PFSK-1 (cell line): ENCODE measurements around the gene BFSP2.

Source experiments
- POLR2AphosphoS5 ChIP-seq: IDR thresholded peaks from 2 replicates; pipeline ENCODE4 v1.6.1; 2012; ENCODE audit warnings: low read depth, mild to moderate bottlenecking, control low read depth, low read length, moderate library complexity
- SIN3A ChIP-seq: IDR thresholded peaks from 2 replicates; pipeline ENCODE4 v1.6.1; 2012; ENCODE audit warnings: mild to moderate bottlenecking, low read length, moderate library complexity, borderline replicate concordance; ENCODE audit not compliant: insufficient read depth
- TF ChIP-seq, protein P1 (sequence below), 2 experiments: IDR thresholded peaks; 2 replicates each; pipeline versions ENCODE4 v1.6.1 to v1.8.0; 2011 to 2012; ENCODE audit warnings: low read depth in 2 of 2, low read length in 2 of 2, control low read depth in 1 of 2, inconsistent platforms in 1 of 2, mild to moderate bottlenecking in 1 of 2, moderate library complexity in 1 of 2; ENCODE audit not compliant: insufficient read depth in 1 of 2

DNA sequence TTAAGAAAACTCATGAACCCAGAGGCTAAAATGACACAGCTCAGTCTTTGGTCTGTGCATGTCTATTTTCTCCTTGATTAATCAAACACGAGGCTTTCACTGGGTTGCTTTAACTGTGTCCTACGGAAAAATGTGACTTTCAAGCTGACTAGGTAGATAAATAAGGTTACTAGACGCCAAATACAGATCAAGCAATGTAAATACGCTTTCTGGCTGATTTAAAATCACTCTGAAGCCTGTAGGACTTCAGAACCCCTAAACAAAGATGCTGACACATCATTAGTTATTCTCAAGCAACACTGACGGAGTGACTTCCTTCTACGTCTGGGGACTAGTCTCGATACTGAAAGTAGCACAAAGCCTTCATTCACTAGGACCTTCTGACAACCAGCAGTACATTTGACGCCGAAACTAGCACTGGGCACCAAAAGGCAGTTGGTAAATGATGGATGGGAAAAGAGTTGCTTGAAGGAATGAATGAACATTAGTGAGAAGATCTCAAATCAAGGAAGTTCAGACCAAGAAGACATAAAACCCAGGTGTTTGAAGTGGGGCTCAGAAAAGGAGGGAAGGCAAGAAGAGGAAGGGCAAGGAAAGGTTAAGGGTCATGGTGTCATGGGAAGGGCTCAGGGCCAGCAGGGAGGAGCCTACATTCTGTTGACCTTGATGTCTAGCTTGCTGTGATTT, 106.5 kb downstream of the BFSP2 start:
- no peak for TF ChIP-seq POLR2AphosphoS5
- no peak for TF ChIP-seq SIN3A
- TF ChIP-seq, protein P1, sequence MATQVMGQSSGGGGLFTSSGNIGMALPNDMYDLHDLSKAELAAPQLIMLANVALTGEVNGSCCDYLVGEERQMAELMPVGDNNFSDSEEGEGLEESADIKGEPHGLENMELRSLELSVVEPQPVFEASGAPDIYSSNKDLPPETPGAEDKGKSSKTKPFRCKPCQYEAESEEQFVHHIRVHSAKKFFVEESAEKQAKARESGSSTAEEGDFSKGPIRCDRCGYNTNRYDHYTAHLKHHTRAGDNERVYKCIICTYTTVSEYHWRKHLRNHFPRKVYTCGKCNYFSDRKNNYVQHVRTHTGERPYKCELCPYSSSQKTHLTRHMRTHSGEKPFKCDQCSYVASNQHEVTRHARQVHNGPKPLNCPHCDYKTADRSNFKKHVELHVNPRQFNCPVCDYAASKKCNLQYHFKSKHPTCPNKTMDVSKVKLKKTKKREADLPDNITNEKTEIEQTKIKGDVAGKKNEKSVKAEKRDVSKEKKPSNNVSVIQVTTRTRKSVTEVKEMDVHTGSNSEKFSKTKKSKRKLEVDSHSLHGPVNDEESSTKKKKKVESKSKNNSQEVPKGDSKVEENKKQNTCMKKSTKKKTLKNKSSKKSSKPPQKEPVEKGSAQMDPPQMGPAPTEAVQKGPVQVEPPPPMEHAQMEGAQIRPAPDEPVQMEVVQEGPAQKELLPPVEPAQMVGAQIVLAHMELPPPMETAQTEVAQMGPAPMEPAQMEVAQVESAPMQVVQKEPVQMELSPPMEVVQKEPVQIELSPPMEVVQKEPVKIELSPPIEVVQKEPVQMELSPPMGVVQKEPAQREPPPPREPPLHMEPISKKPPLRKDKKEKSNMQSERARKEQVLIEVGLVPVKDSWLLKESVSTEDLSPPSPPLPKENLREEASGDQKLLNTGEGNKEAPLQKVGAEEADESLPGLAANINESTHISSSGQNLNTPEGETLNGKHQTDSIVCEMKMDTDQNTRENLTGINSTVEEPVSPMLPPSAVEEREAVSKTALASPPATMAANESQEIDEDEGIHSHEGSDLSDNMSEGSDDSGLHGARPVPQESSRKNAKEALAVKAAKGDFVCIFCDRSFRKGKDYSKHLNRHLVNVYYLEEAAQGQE (IDR thresholded peaks at IDR 0.05; ENCODE audit: insufficient read depth in 1 of 2, low read depth in 2 of 2, low read length in 2 of 2): no peak
